HUES64 (cell line): ENCODE results near the gene VSTM5. TPM values are rescaled to one million over a fixed set of nuclear protein-coding genes. Genes with fewer than 3 reads are reported as not detected.
"Not testable (repeated sequence)": the region's sequence is repeated elsewhere in the genome, so short reads cannot be mapped to it uniquely, and the experiment has no call there.

Experiments
- H3K27ac ChIP-seq: 2 replicates; pipeline ENCODE4 v1.7.0; 2013; ENCODE audit warnings: low read depth, low read length, inconsistent platforms
- H3K27me3 ChIP-seq: 2 replicates; pipeline ENCODE4 v1.6.1; 2013; ENCODE audit warnings: mild to moderate bottlenecking, low read length; ENCODE audit not compliant: insufficient read depth
- H3K36me3 ChIP-seq: 2 replicates; pipeline ENCODE4 v1.6.1; 2013; ENCODE audit warnings: mild to moderate bottlenecking, low read length; ENCODE audit not compliant: insufficient read depth
- H3K4me1 ChIP-seq: 2 replicates; pipeline ENCODE4 v1.6.1; 2013; ENCODE audit warnings: mild to moderate bottlenecking, low read length, moderate library complexity; ENCODE audit not compliant: insufficient read depth
- H3K4me3 ChIP-seq: 2 replicates; pipeline ENCODE4 v1.5.1; 2013; ENCODE audit warnings: mild to moderate bottlenecking, low read length, moderate library complexity
- H3K9ac ChIP-seq: 2 replicates; pipeline ENCODE4 v1.6.1; 2013; ENCODE audit warnings: mild to moderate bottlenecking, low read depth, low read length
- H3K9me3 ChIP-seq: 2 replicates; pipeline ENCODE4 v1.6.1; 2013; ENCODE audit warnings: low read depth, low read length; ENCODE audit not compliant: insufficient read depth
- WGBS: fragments of 150-250, 120-280 bp; methylation state at CpG from one replicate; pipeline ENCODE4 v1.1.7; 2013; ENCODE audit warnings: missing lambda C conversion rate; 5-methylcytosine and 5-hydroxymethylcytosine counted together
- polyA plus RNA-seq, 2 experiments: library from polyadenylated mRNA; stranded (reverse); fragments of 50-300 nt; gene quantifications; one replicate each; pipeline ENCODE4 v1.2.3, GENCODE V29; 2013

VSTM5 gene
- 0.15 TPM for polyA plus RNA-seq (2013, experiment 1 of 2)
- polyA plus RNA-seq (2013, experiment 2 of 2), result not detected

DNA sequence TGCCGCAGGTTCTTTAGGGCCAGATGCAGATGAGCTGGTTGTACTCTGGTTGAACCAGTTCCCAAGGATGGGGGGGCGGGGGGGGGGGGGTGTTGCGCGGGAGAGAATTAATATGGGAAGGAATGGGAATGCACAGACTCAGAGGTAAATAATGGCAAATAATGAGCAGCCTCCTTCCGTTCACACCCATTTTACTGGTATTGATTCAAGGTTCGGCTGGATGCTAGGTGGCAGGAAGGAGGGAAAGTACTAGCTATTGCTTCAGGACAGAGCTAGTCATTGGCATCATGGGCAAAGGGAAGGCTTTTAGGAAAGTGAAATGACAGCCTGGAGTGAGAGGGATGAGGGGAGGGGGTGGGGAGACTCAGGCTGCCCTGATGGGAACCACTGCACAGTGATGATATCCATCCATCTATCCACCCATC is at the start of gene VSTM5:
VSTM5 (minus strand) TSS at position 25 of the 425 bp plus-strand sequence. CDS start 116 bp downstream, outside the sequence.
- 71% methylated on average over 6 of the region's 6 CpGs for WGBS
- Histone ChIP-seq H3K36me3 (no peaks in the 10 kb centered on the region), H3K9ac (peak within 1 kb of the TSS; percentile 61), H3K27me3 (peaks cover 6% of the 10 kb centered on the region), H3K9me3 (no peaks in the 10 kb centered on the region), H3K4me3 (peak within 1 kb of the TSS; percentile 47), H3K4me1 (peaks cover 8% of the 10 kb centered on the region), H3K27ac (no peak within 1 kb of the TSS)

DNA sequence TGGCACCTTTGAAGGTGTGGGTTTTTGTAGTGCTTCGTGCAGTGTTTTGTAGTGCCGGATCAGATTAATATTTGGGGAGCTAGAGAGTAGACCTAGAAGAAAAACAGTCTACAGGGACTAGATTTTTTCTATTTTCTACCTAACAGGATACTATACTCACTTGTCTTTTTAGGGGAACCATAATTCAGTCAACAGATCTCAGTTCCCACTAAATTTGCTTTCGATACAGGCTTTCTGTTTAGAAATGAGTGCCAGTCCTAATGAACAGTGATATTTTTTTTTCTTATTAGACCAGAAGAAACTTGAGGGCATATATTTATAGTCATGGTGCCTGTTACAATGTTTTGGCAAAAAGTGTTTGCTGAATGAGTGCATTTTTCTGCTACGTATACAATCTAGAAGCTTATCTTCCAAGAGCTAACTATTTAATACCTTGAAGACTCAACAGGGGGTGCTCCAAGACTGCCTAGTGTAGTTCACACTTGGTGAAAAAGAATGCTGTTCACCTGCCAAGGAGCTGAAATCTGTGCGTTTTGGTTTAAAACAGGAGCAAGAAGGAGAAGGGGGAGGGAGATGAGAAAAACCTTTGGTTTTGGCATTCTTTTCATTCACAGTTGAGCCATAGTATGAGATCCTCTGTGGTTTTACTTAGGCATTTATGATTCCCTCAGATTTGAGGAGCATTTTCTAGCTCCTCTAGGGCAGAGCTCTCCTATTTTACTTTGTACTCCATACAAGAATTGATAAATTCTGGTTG is 44.9 kb upstream of the VSTM5 start:
- Histone ChIP-seq H3K9ac (no peak overlapping the region), H3K27ac (no peak overlapping the region), H3K4me3 (no peak overlapping the region), H3K36me3 (no peaks in the 10 kb centered on the region), H3K9me3 (peaks cover 3% of the 10 kb centered on the region; the same call in 1 of the 2 replicates), H3K27me3 (no peaks in the 10 kb centered on the region), H3K4me1 (no peaks in the 10 kb centered on the region)
- WGBS, result 68% methylated on average over 5 of the region's 5 CpGs

DNA sequence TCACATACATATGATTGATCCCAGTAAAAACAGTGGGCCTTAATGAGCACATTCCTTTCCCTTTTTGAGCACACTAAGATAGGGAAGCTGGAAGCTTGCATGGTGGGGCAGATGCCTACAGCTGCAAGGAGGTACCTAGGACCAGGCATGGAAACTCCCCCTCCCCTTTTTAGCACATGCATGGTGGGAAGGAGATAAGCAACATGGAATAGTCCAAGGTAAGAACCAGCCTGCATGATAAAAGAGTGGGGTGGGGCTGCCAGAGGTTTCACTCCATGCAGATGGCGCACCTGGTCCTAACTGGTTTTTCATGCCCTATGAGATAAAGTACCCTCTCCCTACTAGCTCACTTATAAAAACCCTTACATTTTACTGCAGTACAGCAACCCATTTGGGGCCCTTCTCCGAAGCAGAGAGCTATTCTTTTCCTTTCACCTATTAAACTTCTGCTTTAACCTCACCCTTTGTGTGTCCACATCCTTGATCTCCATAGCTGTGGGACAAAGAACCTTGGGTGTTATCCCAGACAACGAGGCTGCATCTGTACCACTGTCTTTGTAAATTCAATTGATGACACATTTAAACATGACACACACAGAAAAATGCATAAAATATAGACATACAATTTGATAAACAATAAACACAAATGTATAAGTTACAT is 40.1 kb upstream of the VSTM5 start:
- 88% methylated on average over 3 of the region's 3 CpGs for WGBS
- H3K9ac ChIP-seq, result no peak overlapping the region
- peaks cover 6% of the 10 kb centered on the region; the same call in 1 of the 2 replicates for H3K9me3 ChIP-seq
- H3K36me3 ChIP-seq, result no peaks in the 10 kb centered on the region
- H3K4me1 ChIP-seq, result no peaks in the 10 kb centered on the region
- no peak overlapping the region for H3K4me3 ChIP-seq
- H3K27me3 ChIP-seq, result no peaks in the 10 kb centered on the region
- no peak overlapping the region for H3K27ac ChIP-seq

GRCh38 chr11:93887111-93887510 is 36.7 kb upstream of the VSTM5 start:
- peaks cover 6% of the 10 kb centered on the region; the same call in 1 of the 2 replicates for H3K9me3 ChIP-seq
- H3K27ac ChIP-seq, result no peak overlapping the region
- H3K36me3 ChIP-seq, result no peaks in the 10 kb centered on the region
- H3K4me1 ChIP-seq, result 0 out of 2 replicates have a peak, but pooled peaks cover 3% of the 10 kb centered on the region
- H3K4me3 ChIP-seq, result no peak overlapping the region
- 96% methylated on average over 5 of the region's 5 CpGs for WGBS
- H3K9ac ChIP-seq, result no peak overlapping the region
- no peaks in the 10 kb centered on the region for H3K27me3 ChIP-seq

DNA sequence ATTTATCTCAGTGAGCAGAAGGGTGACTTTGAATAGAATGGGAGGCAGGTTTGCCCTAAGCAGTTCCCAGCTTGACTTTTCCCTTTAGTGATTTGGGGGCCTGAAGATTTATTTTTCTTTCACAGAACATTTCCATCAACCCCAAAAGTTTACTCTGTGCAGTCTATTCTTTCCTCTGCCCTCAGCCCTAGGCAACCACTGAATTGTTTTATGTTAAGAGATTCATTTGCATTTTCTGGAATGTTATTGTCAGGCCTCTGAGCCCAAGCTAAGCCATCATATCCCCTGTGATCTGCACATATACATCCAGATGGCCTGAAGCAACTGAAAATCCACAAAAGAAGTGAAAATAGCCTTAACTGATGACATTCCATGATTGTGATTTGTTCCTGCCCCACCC is 28.7 kb upstream of the VSTM5 start:
- H3K4me3 ChIP-seq, H3K9me3 ChIP-seq, H3K36me3 ChIP-seq, H3K27ac ChIP-seq, H3K27me3 ChIP-seq, H3K9ac ChIP-seq: not testable (repeated sequence)
- H3K4me1 ChIP-seq, result peaks cover 40% of the 10 kb centered on the region

DNA sequence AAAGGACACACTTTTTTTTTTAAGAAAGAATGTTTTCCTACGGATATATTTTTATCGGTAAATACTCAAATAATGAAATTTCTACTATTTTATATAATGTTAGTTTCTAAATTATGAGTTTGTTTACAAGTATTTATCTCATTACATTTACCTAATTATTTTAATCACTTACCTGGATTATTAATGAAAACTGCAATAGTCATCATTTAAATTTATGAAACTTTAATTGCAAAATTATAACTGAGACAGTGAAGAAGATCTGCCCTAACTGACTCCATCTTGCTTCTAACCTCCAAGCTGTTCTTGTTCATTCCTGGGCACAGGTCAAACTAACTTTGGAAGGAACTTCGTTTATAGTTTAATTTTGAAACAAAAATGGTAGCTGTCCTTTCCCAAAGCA is 25.2 kb upstream of the VSTM5 start:
- no peaks in the 10 kb centered on the region for H3K27me3 ChIP-seq
- no peak overlapping the region for H3K27ac ChIP-seq
- WGBS, result 100% methylated on average over 1 of the region's 3 CpGs
- no peak overlapping the region for H3K9ac ChIP-seq
- H3K9me3 ChIP-seq, result 0 out of 2 replicates have a peak, but pooled peaks cover 3% of the 10 kb centered on the region
- H3K4me3 ChIP-seq, result no peak overlapping the region
- H3K4me1 ChIP-seq, result peaks cover 36% of the 10 kb centered on the region
- H3K36me3 ChIP-seq, result no peaks in the 10 kb centered on the region

DNA sequence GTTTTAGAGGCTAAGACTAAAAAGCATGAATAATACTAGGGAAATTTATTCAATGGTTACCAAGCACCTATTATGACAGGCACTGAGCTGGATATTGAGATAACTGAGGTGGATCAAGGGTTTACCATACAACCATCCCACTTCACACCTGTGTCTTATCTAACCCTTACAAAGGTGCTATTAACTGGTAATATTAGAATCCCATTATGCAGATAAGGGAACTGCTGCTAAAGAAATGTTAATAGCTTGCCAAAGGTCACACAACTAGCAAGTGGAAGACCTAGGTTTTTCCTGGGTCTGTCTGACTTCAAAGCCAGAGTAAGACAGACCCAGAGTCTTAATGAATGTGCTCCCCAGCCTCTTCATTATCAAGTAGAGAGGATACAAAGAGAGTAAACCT is 21.1 kb upstream of the VSTM5 start:
- Histone ChIP-seq H3K4me3 (no peak overlapping the region), H3K27me3 (no peaks in the 10 kb centered on the region), H3K9me3 (0 out of 2 replicates have a peak, but pooled peaks cover 3% of the 10 kb centered on the region), H3K27ac (no peak overlapping the region), H3K9ac (no peak overlapping the region), H3K36me3 (no peaks in the 10 kb centered on the region), H3K4me1 (peaks cover 10% of the 10 kb centered on the region)

DNA sequence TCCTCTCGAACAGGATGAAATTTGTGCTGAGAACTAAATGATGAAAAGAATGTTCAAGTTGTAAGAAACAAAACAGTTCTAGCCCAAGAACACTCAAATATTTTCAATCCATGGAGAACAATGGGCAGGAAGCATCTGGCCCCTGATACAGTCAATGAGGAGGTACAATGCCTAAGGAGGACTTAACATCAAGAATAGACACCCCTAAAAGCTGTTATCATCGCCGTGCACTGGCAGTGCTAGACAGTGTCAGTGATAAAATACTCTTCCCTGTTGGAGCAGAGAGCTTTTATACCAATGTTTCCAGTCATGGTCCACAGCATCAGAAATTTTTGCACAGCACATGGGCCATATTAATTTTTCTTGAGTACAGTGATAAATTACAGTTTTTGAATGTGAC is 20.2 kb upstream of the VSTM5 start:
- Histone ChIP-seq H3K4me1 (peaks cover under 1% of the 10 kb centered on the region), H3K4me3 (no peak overlapping the region), H3K36me3 (no peaks in the 10 kb centered on the region), H3K27me3 (no peaks in the 10 kb centered on the region), H3K27ac (no peak overlapping the region), H3K9me3 (0 out of 2 replicates have a peak, but pooled peaks cover 3% of the 10 kb centered on the region), H3K9ac (no peak overlapping the region)
- WGBS, result 94% methylated on average over 3 of the region's 3 CpGs

DNA sequence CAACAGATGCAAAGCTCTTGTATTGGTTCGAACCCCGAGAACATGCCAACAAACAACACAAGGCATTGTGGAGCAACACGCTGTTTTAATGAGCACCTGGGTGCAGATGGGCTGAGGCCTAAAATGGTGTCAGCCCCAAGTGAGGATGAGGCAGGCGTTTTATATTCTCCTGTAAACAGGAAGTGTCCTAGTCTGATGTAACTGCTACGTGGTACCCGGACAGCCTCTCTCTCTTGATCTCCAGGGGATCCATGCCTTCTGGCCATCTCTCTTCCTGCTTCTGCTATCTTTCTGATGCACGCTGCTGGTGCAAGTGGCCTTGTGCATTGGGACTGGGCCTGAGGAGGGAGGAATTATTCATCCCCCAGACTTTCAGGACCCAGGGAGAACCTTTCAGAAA is 19.4 kb upstream of the VSTM5 start:
- 0 out of 2 replicates have a peak, but pooled peaks cover 3% of the 10 kb centered on the region for H3K9me3 ChIP-seq
- no peak overlapping the region for H3K4me3 ChIP-seq
- H3K27me3 ChIP-seq, result no peaks in the 10 kb centered on the region
- H3K9ac ChIP-seq, result no peak overlapping the region
- WGBS, result 98% methylated on average over 6 of the region's 7 CpGs
- no peaks in the 10 kb centered on the region for H3K4me1 ChIP-seq
- no peak overlapping the region for H3K27ac ChIP-seq
- H3K36me3 ChIP-seq, result no peaks in the 10 kb centered on the region

GRCh38 chr11:93868404-93868803 is 18.0 kb upstream of the VSTM5 start:
- not testable (repeated sequence) for H3K27me3 ChIP-seq, H3K4me1 ChIP-seq, H3K4me3 ChIP-seq, H3K9ac ChIP-seq, H3K27ac ChIP-seq, H3K36me3 ChIP-seq, H3K9me3 ChIP-seq
- WGBS, result 89% methylated on average over 2 of the region's 2 CpGs

GRCh38 chr11:93861808-93862207 is 11.4 kb upstream of the VSTM5 start:
- no peak overlapping the region for H3K27ac ChIP-seq
- no peak overlapping the region for H3K9ac ChIP-seq
- H3K9me3 ChIP-seq, result no peaks in the 10 kb centered on the region
- no peak overlapping the region for H3K4me3 ChIP-seq
- no peaks in the 10 kb centered on the region for H3K27me3 ChIP-seq
- peaks cover 8% of the 10 kb centered on the region; the same call in 1 of the 2 replicates for H3K4me1 ChIP-seq
- 87% methylated on average over 4 of the region's 4 CpGs for WGBS
- H3K36me3 ChIP-seq, result no peaks in the 10 kb centered on the region
